Epithelial cell of proximal tubule (primary cell): ENCODE results near the gene SLC44A1. TPM values are rescaled to one million over a fixed set of nuclear protein-coding genes. Genes with fewer than 3 reads are reported as not detected.

ENCODE experiments used
- DNase-seq: peaks from one replicate; pipeline ENCODE4 v3.0.0-alpha.2; 2011; ENCODE audit warnings: low read depth
- H3K4me3 ChIP-seq: 2 replicates; pipeline ENCODE4 v1.5.1; 2011; ENCODE audit warnings: low read depth, mild to moderate bottlenecking, low read length
- CTCF ChIP-seq: conservative IDR thresholded peaks from 2 replicates; pipeline ENCODE4 v1.5.1; 2012; ENCODE audit warnings: low read depth, mild to moderate bottlenecking, low read length
- total RNA-seq: library from RNA; depleted of rRNA; stranded (reverse); fragments of >200 nt; gene quantifications from 2 replicates; pipeline ENCODE4 v1.2.3, GENCODE V29; 2015

Gene SLC44A1
- total RNA-seq, 1 donor from 2014 or later = 21.2 TPM

DNA sequence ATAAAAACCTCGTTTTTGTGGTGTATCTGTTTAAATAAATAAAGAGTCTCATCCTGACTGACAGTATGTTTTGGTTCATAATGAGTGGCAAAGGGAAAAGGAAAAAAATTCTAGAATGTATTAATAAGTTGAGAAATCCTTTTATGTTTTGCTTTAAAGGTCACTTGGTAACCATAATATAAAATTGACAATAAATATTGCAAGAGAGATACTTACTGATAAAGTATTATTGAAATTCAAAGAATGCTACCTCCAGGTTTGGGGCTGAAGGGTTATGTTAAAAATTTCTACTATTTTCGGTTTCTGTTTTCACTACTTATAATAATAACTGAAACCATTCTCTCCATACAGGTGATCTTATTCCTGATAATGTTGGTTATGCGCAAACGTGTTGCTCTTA is 118.0 kb downstream of the SLC44A1 start:
- no peak for TF ChIP-seq CTCF
- no peak overlapping the region for H3K4me3 ChIP-seq
- DNase-seq = no peak

GRCh38 chr9:105363837-105364236 is 119.4 kb downstream of the SLC44A1 start:
- H3K4me3 ChIP-seq = no peak overlapping the region
- no peak for DNase-seq
- TF ChIP-seq CTCF = no peak

- no peak for TF ChIP-seq CTCF
- no peak for DNase-seq
- no peak overlapping the region for H3K4me3 ChIP-seq
Measured at GRCh38 chr9:105369911-105370310, 125.5 kb downstream of the SLC44A1 start.

DNA sequence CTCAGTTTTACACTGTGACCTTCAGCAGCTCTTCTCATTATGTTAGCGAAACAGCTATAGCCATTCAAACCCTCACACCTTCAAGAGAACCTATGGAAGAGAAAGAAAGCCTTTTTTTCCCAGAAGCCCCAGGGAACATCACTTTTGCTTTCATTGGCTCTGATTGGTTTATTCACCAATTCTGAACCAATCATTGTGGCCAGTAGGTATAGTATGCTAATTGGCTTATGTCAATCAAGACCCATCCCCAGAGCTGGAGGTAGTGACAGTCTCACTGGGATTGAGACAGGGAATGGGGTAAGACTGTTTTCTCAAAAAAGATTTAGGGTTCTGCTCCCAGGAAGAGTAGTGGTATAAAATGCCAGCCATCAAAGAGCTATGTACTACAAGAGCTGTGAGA is 129.3 kb downstream of the SLC44A1 start:
- H3K4me3 ChIP-seq = no peak overlapping the region
- DNase-seq = no peak
- no peak for TF ChIP-seq CTCF

DNA sequence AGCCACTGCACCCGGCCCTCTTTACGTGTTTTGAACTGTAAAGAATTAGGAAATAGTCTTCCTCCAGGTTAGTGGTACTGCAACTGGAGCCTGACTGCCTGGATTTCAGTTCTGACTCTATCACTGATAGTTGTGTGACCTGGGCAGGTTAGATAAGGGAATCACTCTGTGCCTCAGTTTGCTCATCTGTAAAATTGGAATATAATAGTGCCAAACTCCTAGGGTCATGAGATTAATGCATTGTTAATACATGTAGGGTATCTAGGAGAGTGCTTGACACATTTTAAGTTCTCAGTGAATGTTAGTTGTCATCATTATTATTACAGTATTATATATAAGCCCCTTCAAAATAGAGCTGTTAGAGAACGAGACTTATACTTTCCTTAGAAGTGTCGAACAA is 130.9 kb downstream of the SLC44A1 start:
- no peak for TF ChIP-seq CTCF
- H3K4me3 ChIP-seq = no peak overlapping the region
- DNase-seq = no peak

GRCh38 chr9:105376893-105377292 is 132.4 kb downstream of the SLC44A1 start:
- TF ChIP-seq CTCF = no peak

DNA sequence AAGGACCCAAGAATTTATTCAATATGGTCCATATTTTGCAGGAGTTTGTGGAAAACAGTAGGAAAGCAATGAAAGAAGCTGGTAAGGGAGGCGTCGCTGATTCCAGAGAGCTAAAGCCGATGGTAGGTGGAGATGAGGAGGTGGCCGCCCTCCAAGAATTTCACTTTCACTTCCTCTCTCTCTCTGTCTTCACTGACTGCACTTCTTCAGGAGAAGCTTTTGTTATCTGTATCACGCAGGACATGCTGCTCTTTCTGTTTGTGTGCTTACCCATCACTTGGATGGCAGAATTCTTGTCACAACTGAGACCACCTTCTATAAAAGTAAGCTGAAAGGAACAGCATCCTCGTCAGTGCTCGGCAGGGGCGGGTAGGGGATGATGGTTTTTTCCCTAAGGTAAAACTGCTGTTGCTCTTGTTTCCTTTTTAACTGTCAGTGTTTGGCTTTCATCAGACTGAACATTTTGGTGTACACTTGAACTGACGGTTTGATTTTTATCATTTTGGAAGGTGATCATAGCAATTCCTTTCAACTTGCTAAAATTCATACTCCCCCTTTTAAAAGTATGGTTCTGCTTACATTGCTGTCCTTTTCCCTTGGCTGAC is 141.0 kb downstream of the SLC44A1 start:
- DNase-seq = no peak
- no peak overlapping the region for H3K4me3 ChIP-seq
- TF ChIP-seq CTCF = no peak

More at GRCh38 chr9:105376893-105377292, 132.4 kb downstream of the SLC44A1 start:
- no peak overlapping the region for H3K4me3 ChIP-seq
- DNase-seq = no peak
